GM12873 (cell line): Measurements from ENCODE around the gene MYZAP.

Experiments used
- TF ChIP-seq, protein P1 (sequence below): IDR thresholded peaks from 2 replicates; pipeline ENCODE4 v1.5.1; 2012; ENCODE audit warnings: low read depth, mild to moderate bottlenecking, moderate library complexity, low read length, control low read depth; ENCODE audit not compliant: insufficient read depth; ENCODE audit errors: missing control alignments

MYZAP gene

DNA sequence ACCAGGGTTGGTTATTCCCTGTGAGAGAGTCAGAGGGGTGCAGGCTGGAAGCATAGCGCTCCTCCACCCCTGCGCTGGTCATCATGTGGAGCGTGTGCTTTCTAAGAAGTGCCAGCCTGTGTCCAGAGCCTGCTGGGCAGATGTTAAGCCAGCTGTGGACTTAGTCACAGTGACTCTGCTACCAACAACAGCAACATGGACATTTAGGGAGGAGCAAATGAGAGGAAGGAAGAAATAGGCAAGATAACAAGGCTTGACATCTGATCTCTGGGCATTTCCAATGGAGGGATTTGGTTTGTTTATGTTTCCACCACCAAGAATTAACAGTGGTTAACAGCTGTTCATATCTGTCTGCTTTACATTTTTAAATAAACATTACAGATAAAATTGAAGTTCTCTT lies 36.4 kb upstream of the MYZAP start:
- TF ChIP-seq, protein P1, sequence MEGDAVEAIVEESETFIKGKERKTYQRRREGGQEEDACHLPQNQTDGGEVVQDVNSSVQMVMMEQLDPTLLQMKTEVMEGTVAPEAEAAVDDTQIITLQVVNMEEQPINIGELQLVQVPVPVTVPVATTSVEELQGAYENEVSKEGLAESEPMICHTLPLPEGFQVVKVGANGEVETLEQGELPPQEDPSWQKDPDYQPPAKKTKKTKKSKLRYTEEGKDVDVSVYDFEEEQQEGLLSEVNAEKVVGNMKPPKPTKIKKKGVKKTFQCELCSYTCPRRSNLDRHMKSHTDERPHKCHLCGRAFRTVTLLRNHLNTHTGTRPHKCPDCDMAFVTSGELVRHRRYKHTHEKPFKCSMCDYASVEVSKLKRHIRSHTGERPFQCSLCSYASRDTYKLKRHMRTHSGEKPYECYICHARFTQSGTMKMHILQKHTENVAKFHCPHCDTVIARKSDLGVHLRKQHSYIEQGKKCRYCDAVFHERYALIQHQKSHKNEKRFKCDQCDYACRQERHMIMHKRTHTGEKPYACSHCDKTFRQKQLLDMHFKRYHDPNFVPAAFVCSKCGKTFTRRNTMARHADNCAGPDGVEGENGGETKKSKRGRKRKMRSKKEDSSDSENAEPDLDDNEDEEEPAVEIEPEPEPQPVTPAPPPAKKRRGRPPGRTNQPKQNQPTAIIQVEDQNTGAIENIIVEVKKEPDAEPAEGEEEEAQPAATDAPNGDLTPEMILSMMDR = no peak

DNA sequence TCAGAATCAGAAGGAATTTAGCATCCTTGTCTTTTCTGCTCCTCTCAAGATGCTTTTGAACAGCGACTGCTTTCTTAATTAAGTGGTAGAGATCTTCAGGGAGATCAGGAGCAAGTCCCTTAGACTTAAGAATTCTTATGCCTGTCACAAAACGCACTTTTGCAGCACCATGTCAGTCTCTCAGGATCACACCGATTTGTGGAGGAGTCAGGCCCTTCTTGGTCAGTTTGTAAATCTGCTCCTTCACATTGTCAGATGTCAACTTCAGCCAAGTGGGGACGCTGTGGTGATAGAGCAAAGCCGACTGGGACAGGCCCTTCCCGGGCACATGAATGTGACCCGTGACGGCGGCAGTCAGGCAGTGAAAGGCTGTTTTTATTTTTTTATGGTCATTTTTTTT lies 35.7 kb upstream of the MYZAP start:
- TF ChIP-seq, protein P1 = no peak

DNA sequence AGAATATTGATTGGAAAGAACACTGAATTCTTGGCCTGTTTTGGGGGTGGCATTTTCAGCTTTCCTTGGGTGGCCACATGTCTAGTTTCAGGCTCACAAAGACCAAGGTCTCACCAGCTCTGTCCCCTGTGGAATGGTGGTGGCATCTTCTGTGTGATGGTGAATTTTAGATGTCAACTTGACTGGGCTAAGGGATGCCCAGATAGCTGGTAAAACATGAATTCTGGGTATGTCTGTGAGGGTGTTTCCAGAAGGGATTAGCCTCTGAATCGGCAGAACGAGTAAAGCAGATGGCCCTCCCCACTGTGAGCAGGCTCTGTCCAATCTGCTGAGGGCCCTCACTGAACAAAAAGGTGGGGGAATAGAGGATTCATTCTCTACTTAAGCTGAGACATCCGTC lies 34.4 kb upstream of the MYZAP start:
- TF ChIP-seq, protein P1 = no peak

DNA sequence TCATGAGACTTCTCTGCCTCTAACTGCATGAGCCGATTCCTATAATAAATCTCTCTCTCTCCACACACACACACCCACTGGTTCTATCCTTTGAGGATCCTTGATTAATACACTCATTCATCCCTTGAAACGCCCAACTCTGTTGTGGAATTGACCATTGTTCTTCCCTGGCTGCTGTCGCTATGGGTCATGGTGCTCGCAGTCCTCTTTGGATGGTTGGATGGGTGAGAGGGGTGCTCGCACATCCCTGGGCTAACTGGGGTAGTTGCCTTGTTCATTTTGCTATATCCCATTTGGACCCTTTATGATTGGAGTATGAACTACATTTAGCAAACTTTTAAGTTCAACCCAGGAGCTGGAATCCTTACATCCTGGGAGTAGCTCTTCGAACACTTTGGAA lies 33.9 kb upstream of the MYZAP start:
- TF ChIP-seq, protein P1 = no peak

DNA sequence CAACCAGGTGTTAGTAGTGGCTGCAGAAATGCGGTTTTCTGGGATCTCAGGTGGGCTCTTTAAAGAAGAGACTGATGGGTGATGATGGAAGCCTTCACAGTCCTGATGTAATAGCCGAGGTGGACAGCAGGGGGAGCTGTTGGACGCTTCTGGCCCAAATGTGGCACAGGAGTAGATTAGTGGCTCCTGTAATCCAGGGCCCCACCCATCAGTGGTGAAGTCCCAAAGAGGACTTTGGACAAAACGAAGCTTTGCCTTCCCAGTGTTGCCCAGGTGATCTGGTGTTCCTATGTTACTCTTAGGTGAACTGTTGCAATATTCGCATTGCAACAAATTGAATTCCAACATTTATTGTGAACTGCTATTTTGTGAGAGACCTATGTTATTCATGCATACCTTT lies 31.8 kb upstream of the MYZAP start:
- TF ChIP-seq, protein P1 = peak; percentile 89

DNA sequence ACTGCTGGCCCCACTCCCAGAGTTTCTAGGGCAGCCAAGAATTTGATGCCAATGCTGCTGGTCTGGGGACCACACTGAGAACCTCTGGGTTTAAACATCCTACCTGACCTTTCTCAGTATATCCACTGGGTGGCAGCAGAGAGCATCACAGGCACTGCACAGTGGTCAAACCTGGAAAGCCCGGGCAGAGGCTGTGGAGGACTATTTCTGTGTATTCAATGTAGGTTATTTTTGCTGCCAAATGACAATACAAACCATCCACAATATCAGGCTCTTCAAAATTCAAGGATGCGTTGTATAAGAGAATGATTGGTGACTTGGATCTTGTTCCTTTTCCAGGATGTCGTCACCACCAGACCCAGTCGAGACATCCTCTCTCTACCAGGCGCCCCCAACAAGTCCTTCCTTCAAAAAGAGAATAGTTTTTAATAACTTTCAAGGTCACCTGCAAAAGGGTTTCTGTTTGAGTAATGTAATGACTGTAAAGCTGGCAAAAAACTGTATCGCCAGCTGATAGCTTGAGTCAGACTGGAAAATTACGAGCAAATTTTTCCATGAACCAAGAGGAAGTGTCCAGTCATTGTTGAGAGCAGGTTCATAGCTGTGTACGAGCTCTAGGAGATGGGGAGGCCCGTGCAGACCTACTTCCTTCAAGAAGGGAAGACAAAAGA lies 30.5 kb upstream of the MYZAP start:
- TF ChIP-seq, protein P1 = peak; percentile 86

DNA sequence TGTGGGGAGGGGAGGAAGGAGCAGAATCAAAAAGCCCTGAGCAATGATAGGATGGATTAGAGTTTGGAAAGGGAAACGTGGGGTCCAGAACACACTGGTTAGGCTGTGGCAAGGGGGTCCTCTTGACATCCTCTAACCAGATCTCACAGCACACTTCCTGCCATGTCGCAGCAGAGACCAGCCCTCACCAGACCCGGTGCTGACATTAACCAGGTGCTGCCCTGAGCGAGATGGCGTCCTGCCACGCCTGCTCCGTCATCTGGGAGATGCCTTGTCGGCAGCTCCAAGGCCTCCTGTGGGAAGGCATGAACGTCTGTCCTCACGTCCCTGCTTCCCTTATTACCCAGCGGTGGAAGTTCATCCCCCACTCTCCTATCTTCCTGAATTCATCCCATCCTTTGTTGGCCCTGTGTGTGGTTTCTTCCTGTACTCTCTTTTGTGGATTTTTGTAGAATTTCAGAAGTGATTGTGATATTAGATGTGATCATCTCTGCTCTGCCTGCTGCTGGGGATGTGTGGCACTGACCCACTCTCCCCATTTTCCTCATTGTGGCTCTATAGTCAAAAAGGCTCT lies 29.4 kb upstream of the MYZAP start:
- TF ChIP-seq, protein P1 = no peak
